ENCODE measurements around the gene HRC. TPM values are rescaled to one million over a fixed set of nuclear protein-coding genes. Genes with fewer than 3 reads are reported as not detected.

HRC gene
- total RNA-seq, 4 donors from 2014 or later: 0.47 to 1.0 (median 0.53) TPM; not detected in 1

GRCh38 chr19:49157445-49158224, 2.4 kb upstream of the HRC start, which contains the start of gene TRPM4:
Gene TRPM4, plus strand, starts transcription at chr19:49157792. Its CDS starts 75 bp downstream, at chr19:49157867.
- H3K4me3 ChIP-seq: peak within 1 kb of the TSS; percentile 85
- DNase-seq (ENCODE audit: low spot score in 2 of 2): peak; percentile 95
- no peaks in the 10 kb centered on the region for H3K27me3 ChIP-seq
- no peaks in the 10 kb centered on the region for H3K9me3 ChIP-seq
- TF ChIP-seq CTCF (IDR thresholded peaks at IDR 0.05) (no peak), POLR2AphosphoS5 (IDR thresholded peaks at IDR 0.05) (peak in 2 of 3 donors; percentile 18 to 41)
- WGBS: 1% methylated on average over 25 of the region's 41 CpGs
- H3K4me1 ChIP-seq: peaks cover 20% of the 10 kb centered on the region
- H3K36me3 ChIP-seq: no peaks in the 10 kb centered on the region
- peak within 1 kb of the TSS; percentile 91 for H3K27ac ChIP-seq

- H3K27ac ChIP-seq: no peak overlapping the region
- TF ChIP-seq EP300 (IDR thresholded peaks at IDR 0.05): no peak
- TF ChIP-seq POLR2A (IDR thresholded peaks at IDR 0.05): no peak
- no peak for TF ChIP-seq CTCF (IDR thresholded peaks at IDR 0.05)
- no peak for TF ChIP-seq POLR2AphosphoS5 (IDR thresholded peaks at IDR 0.05)
Measured at GRCh38 chr19:49155820-49156346, 687 bp upstream of the HRC start.

GRCh38 chr19:49154279-49154678, 917 bp downstream of the HRC start:
- Histone ChIP-seq H3K4me1 (peaks cover 42% of the 10 kb centered on the region), H3K27ac (no peak overlapping the region), H3K9me3 (no peaks in the 10 kb centered on the region), H3K27me3 (no peaks in the 10 kb centered on the region), H3K36me3 (no peaks in the 10 kb centered on the region), H3K4me3 (no peak overlapping the region)
- 89% methylated on average over 6 of the region's 6 CpGs for WGBS
- no peak for TF ChIP-seq EP300 (IDR thresholded peaks at IDR 0.05)
- DNase-seq (ENCODE audit: low spot score in 2 of 2): no peak

More at GRCh38 chr19:49155820-49156346, 687 bp upstream of the HRC start:
- Histone ChIP-seq H3K9me3 (no peaks in the 10 kb centered on the region), H3K4me3 (no peak overlapping the region), H3K27me3 (no peaks in the 10 kb centered on the region), H3K4me1 (peaks cover 34% of the 10 kb centered on the region), H3K36me3 (no peaks in the 10 kb centered on the region)
- no peak for DNase-seq (ENCODE audit: low spot score in 2 of 2)
- 67% methylated on average over 4 of the region's 4 CpGs for WGBS

GRCh38 chr19:49153167-49153809, 1.9 kb downstream of the HRC start:
- H3K27me3 ChIP-seq: no peaks in the 10 kb centered on the region
- no peaks in the 10 kb centered on the region for H3K36me3 ChIP-seq
- TF ChIP-seq POLR2A (IDR thresholded peaks at IDR 0.05) (no peak), EP300 (IDR thresholded peaks at IDR 0.05) (no peak), CTCF (IDR thresholded peaks at IDR 0.05) (no peak), POLR2AphosphoS5 (IDR thresholded peaks at IDR 0.05) (no peak)
- no peaks in the 10 kb centered on the region for H3K9me3 ChIP-seq
- no peak for DNase-seq (ENCODE audit: low spot score in 2 of 2)
- 89% methylated on average over 10 of the region's 10 CpGs for WGBS
- peaks cover 43% of the 10 kb centered on the region for H3K4me1 ChIP-seq
- H3K4me3 ChIP-seq: no peak overlapping the region
- H3K27ac ChIP-seq: no peak overlapping the region

- Histone ChIP-seq H3K4me1 (peaks cover 39% of the 10 kb centered on the region), H3K27me3 (no peaks in the 10 kb centered on the region), H3K9me3 (no peaks in the 10 kb centered on the region), H3K27ac (no peak overlapping the region), H3K4me3 (peak overlapping the region; percentile 69), H3K36me3 (no peaks in the 10 kb centered on the region)
- DNase-seq (ENCODE audit: low spot score in 2 of 2): no peak
- 27% methylated on average over 8 of the region's 10 CpGs for WGBS
- no peak for TF ChIP-seq POLR2AphosphoS5 (IDR thresholded peaks at IDR 0.05)
- no peak for TF ChIP-seq CTCF (IDR thresholded peaks at IDR 0.05)
- no peak for TF ChIP-seq EP300 (IDR thresholded peaks at IDR 0.05)
- no peak for TF ChIP-seq POLR2A (IDR thresholded peaks at IDR 0.05)
Measured at GRCh38 chr19:49152119-49152550, 3.1 kb downstream of the HRC start.

Measured in suprapubic skin (tissue), 4 donors.